Activated T-cell treated with anti-CD3 and anti-CD28 coated beads for 48 hours (primary cell): ENCODE data around the gene CCDC141.

ENCODE experiments used
- DNase-seq: peaks from one replicate; pipeline ENCODE4 v3.0.0-alpha.2; 2020; ENCODE audit warnings: low read depth

CCDC141 gene

DNA sequence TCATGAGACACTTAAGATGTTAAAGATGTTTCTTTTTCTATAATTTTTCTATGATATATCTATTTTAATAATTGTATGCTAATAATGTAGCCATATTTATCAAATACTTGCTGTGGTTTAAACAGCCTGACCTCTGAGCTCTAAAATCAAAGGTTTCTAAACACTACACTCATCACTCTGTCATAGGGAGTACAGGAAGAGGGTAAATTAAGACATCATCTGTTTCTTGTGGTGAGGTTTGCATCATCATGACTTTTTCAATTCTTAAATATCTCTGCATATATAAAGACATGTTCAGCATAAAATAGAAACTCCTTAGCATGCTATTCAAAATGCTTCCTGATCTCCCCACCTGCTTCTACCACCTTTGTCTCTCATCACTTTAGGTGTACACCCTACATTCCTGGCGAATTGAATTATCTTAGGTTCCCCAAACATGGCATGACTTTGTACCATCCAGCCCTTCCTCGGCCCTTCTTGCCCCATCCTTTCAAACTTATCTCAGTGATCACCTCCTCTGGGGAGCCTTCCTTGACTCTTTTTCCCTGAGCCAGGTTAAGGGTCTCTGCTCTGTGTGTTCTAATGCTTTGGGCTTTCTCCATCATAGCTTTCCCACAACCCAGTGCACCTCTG, 137.4 kb downstream of the CCDC141 start:
- DNase-seq: no peak

DNA sequence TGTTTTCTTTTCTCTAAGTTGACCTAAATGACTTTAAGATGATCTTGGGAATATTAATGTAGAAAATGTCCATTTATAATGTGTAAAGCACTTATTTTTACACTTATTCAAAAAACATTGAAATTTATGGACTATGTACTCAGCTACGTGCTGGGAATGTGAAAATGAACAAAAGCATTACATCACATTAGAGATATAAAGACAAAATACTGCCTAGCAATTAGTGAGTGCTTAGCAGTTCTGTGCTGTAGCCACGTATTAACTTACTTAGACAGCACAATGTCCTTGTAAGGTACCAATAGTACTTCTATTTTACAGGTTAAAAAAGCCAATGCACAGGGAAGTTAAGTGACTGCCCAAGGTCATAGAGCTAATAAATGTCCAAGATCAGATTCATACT, 138.9 kb downstream of the CCDC141 start:
- no peak for DNase-seq

DNA sequence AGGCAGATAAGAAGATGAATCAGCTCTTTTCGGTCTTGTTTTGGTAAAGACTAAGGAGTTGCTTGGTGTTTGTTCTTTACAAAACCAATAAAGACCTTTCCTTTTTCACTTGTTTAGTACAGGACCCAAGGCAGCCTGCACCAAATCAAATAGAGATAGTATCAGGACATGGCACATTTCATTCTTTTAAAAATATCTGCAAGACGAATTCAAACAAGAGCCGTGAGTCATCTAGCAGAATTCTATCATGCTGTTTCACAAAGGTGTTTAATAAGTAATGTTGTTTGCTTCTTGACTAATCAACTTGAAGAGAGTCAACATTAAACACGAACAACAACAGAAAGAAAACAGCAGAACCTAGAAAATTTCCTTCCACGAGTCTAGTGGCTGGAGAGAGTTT, 139.9 kb downstream of the CCDC141 start:
- DNase-seq: no peak

DNA sequence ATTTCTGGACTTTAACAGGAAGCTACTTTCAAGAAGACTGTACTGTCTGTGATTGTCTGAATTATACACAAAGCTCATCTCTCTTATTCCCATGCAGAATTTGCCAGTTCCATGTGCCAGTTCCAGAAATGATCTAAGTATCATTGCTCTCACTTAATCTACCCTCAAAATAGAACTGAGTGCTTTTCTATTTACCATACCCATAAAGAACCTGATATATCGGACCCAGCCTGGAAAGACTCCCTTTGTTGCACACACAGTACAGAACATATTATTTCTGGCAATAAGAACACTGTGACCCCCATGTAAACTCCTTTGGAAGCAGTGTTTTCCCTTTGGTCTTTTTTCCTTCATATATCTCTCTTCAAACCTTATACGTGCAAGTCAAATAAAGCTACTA, 140.4 kb downstream of the CCDC141 start:
- DNase-seq: no peak

DNA sequence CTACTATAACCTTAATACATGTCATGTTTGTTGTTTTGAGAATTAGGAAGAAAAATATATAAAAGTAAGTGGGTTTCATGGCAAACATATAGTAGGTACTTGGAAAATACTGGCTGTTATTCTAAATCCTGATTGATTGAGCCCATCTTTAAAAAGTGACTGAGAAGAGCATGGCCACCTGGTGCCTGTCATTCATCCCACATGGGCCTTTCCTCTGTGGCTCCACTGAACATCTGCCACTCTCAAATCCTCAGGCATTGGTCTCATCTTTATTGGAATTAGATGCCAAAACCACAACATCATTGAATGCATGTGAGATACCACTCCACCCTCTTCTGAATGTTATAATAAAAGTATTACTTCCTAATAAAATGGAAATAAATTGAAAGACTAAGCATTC, 141.1 kb downstream of the CCDC141 start:
- no peak for DNase-seq

DNA sequence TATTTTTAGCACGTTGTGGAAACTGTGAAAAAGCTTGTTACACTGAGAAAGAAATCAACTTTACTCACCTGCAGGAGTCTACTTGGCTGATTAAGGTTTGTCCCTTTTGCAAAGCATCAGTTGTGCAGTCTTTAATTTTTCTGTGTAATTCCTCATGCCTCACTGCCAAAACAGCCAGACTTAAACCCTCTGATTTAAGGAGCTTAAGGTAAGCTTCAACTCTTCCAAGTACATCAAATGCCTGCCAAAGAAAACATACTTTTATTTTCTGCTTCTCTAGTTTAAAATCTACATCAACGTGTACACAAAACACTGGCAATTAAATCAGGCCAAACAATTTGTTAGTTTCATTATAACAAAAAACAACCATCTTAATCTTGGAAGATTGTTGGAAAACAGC, 144.7 kb downstream of the CCDC141 start:
- no peak for DNase-seq

DNA sequence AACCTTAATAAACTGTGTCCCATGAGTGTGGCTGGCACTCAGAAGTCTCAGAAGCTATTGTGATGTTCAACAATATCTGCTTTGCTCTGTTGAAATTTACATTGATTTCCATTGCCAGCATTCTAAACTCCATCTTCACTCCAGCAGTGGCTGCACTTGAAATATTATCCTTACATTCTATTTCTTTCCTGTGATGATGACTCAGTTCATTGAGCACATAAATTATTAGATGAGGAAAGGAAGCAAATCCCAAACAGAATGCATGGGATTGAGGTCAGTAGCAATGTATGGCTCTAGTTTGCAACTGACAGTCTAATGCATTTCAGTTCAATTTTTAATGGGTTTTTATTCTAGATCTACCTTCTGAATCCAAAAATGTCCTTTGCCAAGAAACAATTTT, 150.3 kb downstream of the CCDC141 start:
- DNase-seq: no peak

DNA sequence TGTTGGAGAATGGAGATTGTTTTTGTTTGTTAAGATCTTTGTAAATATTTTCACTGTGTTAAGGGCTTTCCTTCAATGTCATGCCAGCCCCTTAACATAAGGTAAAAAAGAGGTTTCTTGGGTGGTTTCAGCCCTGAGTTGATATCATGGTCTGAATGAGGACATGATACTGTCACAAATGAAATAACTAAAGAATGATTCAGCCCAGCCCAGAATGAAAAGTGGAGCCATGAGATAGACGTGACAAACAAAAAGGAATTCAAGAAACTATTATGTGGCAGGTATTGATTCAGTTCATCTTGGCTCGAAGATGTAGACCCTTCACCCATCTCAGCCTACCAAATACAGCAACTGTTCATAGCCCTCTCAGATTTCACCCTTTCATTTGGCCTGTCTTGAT, 154.1 kb downstream of the CCDC141 start:
- no peak for DNase-seq

DNA sequence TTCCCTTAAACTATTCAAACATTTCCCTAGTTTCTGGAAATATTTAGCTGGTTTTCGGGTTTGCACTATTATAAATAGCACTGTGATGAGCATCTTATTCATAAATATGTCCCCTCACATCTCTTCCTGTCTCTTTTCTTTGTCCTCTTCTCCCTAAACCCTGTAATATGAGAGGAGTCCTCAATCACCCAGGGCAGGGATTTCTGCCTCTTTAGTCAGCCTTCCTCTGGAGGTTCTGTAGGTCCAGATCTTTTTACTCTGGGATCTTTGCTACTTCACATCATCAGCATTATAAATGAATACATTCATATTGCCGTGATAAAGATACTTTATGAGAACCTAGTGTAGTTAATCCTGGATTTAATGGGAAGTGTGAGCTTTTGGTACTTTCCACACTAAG, 154.8 kb downstream of the CCDC141 start:
- DNase-seq: no peak

DNA sequence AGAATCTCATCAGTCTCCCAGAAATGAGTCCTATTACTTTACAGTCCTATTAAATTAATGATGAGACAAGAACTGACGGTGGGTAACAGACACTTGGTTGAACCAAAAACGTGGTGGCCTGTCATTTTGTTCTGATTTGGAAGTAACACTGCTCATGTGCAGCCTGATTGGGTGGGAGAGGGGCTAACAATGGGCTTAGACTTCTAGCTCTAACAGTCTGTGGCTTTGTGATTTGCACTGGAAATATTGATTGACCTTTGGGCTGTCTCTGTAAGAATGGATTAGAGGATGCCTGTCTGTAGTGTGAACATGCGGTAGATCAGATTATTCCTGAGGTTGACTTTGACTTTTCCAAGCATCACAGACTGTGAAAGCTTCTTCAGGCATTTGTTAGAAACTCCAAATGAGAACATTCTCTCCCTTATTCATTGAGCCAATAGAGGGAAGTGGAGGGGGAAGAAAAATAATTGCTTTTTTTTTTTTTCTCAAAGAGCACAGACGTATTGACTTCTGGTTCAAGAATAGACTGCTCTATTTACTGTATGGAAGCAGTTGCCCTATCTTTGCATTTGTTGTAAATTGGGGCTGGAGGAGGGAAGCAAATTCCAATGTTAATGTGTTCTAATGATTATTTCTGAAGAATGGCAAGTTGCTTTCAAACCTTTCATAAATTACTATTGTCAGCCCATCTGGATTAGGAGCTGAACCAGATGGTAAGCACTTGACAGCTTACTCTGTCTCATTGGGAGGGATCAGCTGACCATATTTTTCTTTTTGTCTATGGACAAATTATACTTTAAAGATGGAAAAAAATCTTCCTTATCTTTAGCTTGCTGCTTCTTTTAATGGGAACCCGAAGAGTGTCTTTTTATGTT, 156.9 kb downstream of the CCDC141 start:
- no peak for DNase-seq

DNA sequence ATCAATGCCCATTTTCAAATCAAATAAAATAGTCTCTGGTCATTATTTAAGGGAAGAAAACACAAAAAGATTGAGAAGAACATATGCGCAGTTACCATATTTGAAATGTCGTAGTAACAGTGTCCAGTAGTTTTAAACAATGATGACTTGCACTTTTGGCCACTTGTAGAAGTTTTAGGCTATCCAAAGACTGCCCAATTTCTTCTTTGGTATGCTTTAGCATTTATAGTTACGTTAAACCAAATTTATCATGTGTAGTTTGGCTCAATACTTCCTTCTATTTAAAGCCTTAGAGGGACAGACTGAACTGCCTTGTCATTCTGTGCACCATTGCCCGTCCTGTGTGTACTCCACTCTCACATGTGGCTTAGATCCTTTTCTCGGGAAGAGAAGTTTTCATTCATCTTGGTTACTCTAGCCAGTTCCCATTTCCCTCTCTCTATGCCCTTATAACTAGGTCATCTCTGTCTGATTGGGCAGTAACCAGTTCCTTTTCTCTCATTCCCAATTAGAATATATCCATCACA, 157.9 kb downstream of the CCDC141 start:
- DNase-seq: no peak

DNA sequence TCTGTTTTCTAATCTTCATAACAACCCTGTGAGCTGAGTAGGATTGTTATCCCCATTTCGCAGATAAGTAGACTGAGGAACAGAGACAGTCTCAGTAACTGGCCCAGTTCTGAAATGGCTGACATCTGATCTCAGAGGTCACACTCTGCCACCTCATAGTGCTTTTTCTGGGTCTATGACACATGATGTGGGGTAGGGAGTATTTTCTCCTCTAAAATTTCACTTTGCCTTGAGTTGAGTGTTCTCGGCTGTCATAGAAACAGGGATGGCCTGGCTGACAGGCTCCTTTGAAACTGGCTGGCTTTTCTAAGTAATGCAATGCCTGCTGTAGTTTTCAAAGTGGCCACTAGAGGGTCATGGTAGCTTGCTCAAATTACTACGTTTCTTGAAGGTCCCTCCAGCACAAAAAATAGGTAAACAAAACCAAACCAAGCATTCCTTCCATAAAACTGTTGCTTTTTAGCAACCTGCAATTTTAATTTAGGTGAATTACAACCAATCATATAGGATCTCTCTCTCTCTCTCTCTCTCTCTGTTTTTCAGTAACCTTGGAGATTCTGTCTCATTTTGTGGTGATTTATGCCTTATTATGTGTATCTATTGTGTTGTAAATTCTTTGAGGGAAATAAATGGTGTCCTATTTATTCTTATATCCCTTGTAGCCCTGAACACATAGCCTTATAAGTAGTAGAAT, 158.5 kb downstream of the CCDC141 start:
- peak; percentile 27 for DNase-seq

DNA sequence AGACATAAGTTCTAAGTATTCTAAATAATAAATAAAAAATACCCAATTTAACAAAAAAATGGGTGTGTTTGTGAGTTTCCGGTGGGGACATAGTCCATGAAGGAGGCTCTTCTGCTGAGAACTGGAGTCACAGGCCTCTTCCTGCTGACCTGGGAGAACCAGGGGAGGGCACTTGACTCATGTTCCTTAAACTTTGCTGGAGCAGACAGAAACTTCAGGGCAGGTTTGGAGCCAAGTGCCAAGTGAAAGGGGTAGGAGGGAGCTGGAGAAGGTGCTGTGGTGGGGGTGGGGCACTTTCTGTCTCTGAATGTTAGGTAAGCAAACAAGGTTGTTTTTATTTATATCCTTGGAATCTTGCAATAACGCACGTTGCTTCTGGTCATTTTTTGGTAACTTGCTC, 163.9 kb downstream of the CCDC141 start:
- no peak for DNase-seq

DNA sequence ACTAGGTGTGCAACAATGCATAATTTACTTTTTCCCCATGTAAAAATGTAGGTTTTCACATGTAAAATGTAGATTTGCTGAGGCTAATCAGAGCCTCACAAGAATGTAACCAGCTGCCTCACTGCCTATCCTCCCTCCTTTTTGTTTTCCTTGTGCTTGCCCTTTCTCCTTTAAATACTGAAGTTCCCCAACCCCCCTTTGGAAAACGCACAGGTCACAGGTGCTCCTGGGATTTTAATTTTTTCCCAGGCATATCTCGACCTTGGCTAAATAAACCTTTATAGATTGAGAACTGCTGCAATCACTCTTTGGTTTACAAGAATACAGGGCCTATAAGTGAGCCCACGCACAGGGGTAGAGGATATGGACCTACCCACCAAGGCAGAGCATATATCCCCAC, 165.5 kb downstream of the CCDC141 start:
- no peak for DNase-seq

DNA sequence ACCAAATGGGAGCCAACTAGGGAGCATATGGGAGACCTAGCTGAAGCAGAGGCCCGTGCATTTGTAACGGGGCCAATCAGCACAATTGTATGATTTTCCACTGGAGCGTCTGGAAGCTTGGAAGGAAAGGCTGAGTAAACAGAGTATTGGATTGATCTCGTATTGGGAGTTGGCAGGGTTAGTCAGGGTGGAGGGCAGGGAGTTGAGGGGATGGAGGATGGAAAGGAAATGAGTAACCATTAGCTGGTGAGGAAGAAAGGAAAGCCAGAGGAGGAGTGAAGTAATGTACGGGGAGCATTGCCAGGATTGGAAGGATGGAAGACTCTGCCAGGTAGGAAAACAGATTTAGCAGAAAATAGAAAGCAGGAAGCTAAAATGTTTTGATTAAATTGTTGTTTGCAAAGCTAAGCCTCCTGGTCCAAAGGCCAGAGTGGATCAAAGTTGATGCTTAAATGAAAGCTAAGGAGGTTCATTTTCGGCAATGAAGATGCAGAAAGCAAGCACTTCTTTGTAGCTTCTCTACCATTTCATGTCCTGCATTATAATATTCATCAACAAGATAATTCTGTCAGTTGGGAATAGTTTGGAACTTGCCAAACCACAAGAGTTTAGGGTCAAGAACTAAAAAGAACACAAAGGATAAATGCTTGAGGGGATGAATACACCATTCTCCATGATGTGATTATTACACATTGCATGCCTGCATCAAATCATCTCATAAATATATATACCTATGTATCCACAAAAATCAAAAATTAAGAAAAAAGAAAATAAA, 167.1 kb downstream of the CCDC141 start:
- DNase-seq: no peak

DNA sequence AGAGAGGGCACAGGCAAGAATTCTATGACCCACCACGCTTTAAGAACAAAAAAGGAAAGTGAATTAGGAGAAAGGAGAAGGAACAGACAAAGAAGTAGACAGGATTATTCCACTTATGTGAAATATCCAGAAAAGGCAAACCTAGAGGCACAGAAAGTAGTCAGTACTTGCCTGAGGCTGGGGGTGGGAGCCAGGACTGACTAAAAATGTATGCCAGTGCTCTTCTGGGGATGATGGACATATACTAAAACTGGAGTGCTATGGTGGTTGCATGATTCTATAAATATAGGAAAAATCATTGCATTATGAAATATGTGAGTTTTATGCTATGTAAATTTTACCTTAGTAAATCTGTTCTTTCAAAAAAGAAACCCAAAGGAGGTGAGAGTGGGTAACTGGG, 168.9 kb downstream of the CCDC141 start:
- no peak for DNase-seq

DNA sequence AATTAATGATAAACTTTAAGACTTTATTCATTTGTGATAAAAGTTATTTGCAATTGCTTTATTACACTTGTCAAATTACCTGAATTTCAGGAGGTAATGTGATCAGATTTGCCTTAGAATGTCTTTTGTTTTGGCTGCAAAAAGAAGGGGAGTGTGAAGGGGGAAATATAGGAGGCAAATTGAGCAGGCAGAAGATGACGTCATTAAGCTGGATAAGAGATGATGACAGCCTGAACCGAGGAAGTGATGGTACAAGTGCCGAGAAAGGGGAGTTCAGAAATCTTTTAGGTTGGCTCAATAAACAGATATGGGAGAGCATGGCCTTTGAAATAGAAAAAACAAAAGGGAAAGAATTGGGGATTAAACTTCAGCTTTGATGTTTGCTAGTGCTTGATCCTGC, 169.7 kb downstream of the CCDC141 start:
- DNase-seq: no peak

DNA sequence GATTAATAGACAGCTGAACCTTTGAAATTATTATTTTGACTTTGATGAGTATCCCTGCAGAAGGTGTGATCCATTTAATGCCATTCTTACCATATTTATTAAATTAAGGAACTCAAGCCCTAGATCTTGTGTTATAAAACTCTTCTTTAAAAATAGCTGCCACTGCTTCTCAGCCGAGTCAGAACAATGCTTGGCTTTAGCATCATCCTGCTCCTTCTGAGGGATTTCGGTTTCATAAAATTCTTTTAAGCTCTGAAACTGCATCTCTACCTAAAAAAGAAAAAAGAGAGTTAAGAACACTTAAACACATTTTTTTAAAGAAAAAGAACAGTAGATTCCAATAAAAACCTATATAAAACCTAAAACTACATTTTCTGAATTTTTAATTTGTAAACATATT, 172.1 kb downstream of the CCDC141 start:
- no peak for DNase-seq

DNA sequence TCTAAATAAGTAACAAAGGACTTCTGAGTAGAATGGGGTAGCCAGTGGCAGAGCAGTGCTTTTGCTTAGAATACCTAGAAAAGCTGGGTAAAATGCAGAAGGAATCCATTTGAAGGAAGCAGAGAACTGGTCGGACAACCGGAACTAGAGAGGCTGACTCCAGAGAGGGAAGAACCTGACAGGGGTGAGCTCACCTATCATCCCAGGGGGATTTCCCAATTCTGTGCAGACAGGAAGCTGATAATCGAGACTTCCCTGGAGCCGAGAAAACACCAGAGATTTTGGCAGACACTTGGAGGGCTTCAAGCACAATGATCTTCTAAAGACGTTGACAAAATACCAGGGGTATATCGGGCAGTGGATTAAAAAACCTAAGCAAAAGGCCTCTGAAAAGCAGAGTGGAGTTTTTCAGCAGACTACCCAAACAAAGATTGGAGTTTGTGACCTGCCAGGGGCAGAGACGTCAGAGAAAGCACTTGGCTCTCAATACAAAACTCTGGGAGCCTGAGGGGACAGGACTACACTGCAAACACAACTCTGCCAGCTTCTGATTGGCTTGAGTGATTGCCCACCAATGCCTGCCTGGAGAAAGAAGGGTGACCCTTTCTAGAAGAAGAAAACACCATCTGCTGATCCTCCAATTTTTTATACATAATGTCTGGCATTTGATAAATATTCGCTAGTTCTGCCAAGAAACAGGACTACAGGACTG, 175.3 kb downstream of the CCDC141 start:
- DNase-seq: no peak

DNA sequence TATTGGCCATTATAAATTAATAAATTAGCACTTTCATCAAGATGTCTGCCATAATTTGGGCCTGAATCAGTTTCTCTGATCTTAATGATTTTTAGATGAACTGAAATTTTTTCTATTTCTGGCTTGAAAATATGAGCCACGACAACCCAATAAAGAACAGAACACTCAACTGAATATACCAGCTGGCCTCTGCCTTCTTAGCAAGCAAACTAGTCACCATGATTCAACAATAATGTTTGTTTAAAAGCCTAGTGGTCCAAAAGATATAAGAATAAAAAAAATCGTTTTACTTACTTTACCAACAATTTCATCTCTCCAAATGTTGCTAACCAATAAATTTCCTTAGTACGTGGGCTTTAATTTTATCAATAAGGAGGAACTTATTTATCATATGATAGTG, 176.0 kb downstream of the CCDC141 start:
- no peak for DNase-seq

DNA sequence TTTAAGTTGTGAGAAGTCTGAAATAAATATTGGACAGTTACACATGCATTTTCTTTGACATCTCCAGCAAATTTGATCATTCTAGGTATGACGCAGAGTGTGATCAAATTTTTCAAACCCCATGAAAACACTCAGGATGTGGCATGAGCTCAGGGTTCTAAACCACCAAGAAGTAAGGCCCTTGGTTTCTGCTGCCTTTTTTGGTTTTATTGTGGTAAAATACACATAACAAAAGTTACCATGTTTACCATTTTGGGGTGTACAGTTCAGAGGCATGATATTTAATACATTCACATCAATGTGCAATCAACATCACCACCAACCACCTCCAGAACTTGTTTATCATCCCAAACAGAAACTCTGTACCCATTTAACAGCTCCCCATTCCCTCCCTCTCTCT, 178.4 kb downstream of the CCDC141 start:
- no peak for DNase-seq

DNA sequence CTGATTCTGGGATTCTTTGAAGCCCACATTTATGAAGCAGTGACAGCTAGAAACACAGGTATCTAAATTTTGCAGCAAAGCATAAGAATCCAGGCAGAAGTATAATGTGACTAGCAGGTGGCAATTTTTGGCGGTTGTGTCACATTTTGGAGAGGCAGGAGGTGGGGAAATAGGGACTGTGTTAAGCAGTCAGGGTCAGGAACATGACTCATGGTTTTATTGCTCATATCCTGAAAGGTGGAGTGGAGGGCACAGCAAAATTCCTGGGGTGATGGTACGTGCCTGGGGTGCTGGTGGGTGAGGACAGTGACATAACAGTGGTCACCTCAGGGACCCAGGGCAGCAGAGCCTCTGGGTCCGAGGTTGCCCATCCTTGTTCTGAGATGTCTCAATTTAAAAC, 179.2 kb downstream of the CCDC141 start:
- no peak for DNase-seq
